ENCODE measurements around the gene SLC5A10.
"Not testable (repeated sequence)": the region's sequence is repeated elsewhere in the genome, so short reads cannot be mapped to it uniquely, and the experiment has no call there.

DNA sequence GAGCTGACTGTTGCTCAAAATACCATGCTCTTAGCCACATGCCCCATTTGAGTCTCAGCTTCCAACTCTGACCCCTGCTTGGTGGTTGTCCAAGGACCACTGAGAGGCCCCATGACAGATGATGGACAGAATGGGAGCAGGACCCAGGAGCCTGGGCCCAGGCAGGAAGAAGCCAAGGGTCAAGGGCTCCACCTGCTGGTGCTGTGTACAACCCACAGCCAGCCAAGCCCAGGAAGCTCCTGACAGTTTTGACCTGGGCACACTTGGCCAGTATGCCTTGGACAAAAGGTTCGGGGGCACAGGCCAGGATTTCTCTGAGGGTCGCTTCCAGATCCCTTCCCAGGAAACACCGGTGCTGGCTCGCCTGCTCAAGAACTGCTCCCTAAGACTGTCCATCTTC is 79.8 kb downstream of the SLC5A10 start:
- TF ChIP-seq, protein P1, sequence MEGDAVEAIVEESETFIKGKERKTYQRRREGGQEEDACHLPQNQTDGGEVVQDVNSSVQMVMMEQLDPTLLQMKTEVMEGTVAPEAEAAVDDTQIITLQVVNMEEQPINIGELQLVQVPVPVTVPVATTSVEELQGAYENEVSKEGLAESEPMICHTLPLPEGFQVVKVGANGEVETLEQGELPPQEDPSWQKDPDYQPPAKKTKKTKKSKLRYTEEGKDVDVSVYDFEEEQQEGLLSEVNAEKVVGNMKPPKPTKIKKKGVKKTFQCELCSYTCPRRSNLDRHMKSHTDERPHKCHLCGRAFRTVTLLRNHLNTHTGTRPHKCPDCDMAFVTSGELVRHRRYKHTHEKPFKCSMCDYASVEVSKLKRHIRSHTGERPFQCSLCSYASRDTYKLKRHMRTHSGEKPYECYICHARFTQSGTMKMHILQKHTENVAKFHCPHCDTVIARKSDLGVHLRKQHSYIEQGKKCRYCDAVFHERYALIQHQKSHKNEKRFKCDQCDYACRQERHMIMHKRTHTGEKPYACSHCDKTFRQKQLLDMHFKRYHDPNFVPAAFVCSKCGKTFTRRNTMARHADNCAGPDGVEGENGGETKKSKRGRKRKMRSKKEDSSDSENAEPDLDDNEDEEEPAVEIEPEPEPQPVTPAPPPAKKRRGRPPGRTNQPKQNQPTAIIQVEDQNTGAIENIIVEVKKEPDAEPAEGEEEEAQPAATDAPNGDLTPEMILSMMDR (IDR thresholded peaks at IDR 0.05 in 8 of 11, conservative IDR thresholded peaks at IDR 0.05 in 3 of 11), result peak in 6 of 11 experiments; percentile 17 to 51 (median 40)
- not testable (repeated sequence) for TF ChIP-seq POLR2A (IDR thresholded peaks at IDR 0.05)
